ENCODE data around the gene MISP3. TPM values are rescaled to one million over a fixed set of nuclear protein-coding genes. Genes with fewer than 3 reads are reported as not detected.

MISP3 gene
- total and polyA plus RNA-seq, 8 donors: 6.4 to 21.4 (median 8.3) TPM

DNA sequence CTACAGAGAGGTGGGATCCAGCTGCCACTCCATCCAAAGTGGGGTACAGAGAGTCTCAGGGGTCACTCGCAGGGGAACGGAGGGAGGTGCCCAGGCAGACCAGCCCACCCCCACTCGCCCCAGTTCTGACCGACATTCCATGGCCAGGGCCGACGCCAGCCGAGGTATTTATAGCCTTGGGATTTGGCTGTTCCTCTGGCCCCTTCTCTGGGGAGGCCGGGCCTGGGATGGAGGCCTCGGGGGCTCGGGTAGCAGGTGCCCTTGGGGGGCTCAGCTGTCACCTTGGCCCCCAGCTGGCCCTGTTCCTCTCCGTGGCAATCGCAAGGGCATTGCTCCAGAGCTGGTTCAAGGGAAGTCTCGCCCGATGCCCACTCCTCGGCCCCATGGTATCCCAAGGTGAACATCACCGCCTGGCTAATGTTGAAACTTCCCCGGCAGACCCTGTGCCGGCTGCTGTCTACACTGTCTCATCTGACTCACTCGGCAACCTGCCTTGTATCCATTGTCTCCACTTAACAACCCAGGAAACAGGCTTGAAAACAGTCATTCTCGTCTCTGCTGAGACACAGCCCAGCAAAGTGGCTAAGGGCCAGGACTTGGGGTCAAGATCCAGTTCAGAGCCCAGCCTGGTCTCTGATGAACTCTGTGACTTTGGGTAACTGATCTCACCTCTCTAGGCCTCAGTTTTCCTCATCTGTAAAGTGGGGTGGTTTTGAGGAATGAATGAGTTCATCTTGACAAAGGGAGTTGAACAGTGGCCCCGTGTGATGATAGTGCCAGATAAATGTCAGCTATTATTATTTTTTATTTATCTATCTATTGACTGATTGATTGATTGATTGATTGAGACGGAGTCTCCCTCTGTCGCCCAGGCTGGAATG is 35.2 kb downstream of the MISP3 start:
- TF ChIP-seq, protein P1, sequence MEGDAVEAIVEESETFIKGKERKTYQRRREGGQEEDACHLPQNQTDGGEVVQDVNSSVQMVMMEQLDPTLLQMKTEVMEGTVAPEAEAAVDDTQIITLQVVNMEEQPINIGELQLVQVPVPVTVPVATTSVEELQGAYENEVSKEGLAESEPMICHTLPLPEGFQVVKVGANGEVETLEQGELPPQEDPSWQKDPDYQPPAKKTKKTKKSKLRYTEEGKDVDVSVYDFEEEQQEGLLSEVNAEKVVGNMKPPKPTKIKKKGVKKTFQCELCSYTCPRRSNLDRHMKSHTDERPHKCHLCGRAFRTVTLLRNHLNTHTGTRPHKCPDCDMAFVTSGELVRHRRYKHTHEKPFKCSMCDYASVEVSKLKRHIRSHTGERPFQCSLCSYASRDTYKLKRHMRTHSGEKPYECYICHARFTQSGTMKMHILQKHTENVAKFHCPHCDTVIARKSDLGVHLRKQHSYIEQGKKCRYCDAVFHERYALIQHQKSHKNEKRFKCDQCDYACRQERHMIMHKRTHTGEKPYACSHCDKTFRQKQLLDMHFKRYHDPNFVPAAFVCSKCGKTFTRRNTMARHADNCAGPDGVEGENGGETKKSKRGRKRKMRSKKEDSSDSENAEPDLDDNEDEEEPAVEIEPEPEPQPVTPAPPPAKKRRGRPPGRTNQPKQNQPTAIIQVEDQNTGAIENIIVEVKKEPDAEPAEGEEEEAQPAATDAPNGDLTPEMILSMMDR (IDR thresholded peaks at IDR 0.05): no peak
- Histone ChIP-seq H3K4me1 (peaks cover 2 to 5% (median 3%) of the 10 kb centered on the region in 3 donors), H3K9me3 (no peaks in the 10 kb centered on the region), H3K27ac (no peak overlapping the region), H3K27me3 (no peaks in the 10 kb centered on the region), H3K36me3 (no peaks in the 10 kb centered on the region), H3K4me3 (no peak overlapping the region)
- DNase-seq: no peak
- ATAC-seq: no peak
- WGBS, 2 donors: 83 to 86% methylated on average over 23 of the region's 23 CpGs
- intact Hi-C loops (cut with DNase I): no loop called here
- no peak for FAIRE-seq

DNA sequence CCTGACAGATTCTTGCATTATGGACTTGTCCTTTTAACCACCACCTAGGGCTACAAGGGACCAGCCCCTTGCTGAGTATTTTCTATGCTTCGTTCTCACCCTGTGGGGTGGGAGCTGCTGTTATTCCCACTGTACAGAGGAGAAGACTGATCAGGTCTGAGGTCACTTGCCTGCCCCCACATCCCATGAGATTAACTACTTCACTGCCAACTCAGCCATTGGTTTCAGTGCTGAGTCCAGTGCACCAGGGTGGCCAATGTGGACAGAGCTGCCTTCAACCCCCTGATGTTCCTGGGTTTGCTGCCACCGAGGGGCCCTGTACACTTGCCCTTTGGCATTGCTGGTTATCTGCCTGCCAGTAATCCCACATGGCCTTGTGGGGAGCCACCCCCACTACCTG is 38.1 kb downstream of the MISP3 start:
- Histone ChIP-seq H3K27me3 (no peaks in the 10 kb centered on the region), H3K9me3 (no peaks in the 10 kb centered on the region), H3K4me3 (no peak overlapping the region), H3K27ac (no peak overlapping the region), H3K36me3 (no peaks in the 10 kb centered on the region), H3K4me1 (peaks cover 8 to 19% (median 14%) of the 10 kb centered on the region in 3 donors)
- intact Hi-C loops (cut with DNase I): no loop called here
- DNase-seq (no peak), ATAC-seq (no peak), FAIRE-seq (no peak)
- TF ChIP-seq, protein P1 (IDR thresholded peaks at IDR 0.05): no peak
- 57% methylated on average over 2 of the region's 2 CpGs for WGBS, 2 donors

DNA sequence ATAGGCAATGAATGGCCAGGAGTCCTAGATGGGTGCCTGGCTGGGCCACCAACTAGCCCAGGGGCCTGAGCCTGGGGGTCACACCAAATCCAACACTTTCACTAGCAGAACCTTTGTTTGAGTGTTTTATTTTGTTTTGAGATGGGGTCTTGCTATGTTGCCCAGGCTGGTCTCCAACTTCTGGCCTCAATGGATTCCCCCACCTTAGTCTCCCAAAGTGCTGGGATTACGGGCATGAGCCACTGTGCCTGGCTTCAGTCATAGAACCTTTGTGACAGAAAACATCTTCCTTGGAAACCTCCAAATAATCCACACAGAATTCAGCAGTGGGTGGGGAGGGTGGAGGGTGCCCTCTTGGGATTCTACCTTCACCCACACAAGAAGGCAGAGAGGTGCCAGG is 38.9 kb downstream of the MISP3 start:
- ATAC-seq (no peak), DNase-seq (no peak), FAIRE-seq (no peak)
- Histone ChIP-seq H3K4me1 (peaks cover 14 to 28% (median 15%) of the 10 kb centered on the region in 3 donors), H3K9me3 (no peaks in the 10 kb centered on the region), H3K36me3 (no peaks in the 10 kb centered on the region), H3K27ac (no peak overlapping the region), H3K27me3 (no peaks in the 10 kb centered on the region), H3K4me3 (no peak overlapping the region)
- TF ChIP-seq, protein P1 (IDR thresholded peaks at IDR 0.05): no peak
- intact Hi-C loops (cut with DNase I): no loop called here
- 82 to 97% methylated on average over 1 of the region's 1 CpG for WGBS, 2 donors

DNA sequence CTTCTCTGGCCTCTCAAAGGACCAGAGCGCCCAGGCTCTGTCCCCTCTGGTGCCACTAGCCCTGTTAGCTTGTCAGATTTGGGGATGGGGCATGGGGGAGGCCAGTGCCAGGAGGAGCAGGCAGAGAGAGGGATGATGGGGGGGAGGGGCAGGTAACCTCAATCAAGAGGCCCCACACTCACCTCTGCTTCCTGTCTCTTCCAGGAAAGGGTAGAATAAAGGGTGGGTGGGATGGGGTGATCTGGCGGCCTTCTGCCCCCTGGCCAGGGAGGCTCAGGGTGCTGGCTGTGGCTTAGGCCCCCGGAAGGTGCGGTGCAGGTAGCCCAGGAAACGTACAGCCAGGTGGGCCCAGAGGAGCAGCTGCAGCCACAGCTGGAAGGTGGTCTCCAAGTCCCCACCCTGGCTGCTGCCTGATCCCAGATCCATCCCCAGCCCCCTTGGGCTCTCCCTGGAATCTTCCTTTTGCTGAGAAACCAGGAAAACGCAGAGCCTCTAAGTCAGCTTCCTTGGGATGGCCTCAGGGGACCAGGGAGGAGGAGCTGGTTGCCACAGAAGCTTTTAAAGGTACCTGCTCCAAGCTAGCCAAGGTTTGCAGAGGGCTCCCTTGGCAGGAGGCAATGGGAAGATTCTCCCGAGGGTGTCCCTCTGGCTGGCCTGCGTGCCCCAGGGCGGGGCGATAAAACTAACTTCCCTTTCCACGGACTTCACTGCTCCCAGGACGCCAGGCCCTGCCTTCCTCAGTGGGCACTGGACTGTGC is 39.6 kb downstream of the MISP3 start:
- Histone ChIP-seq H3K9me3 (no peaks in the 10 kb centered on the region), H3K27me3 (no peaks in the 10 kb centered on the region), H3K36me3 (no peaks in the 10 kb centered on the region), H3K4me3 (no peak overlapping the region), H3K4me1 (peaks cover 14 to 29% (median 16%) of the 10 kb centered on the region in 3 donors), H3K27ac (peak overlapping the region; percentile 2 to 23 (median 10))
- FAIRE-seq (no peak), DNase-seq (peak in 1 of 6 donors; percentile 59), ATAC-seq (no peak)
- intact Hi-C loops (cut with DNase I): no loop called here
- TF ChIP-seq, protein P1 (IDR thresholded peaks at IDR 0.05): no peak
- WGBS, 2 donors: 74 to 88% methylated on average over 12 of the region's 12 CpGs
